C4-2B (cell line): ENCODE measurements around the gene SLC44A1.

Experiments
- H3K27ac ChIP-seq: fragments of 450-650 bp; 2 replicates; pipeline ENCODE4 v1.5.1; 2017
- ZFX ChIP-seq: fragments of 450-650 bp; IDR thresholded peaks from 2 replicates; pipeline ENCODE4 v1.6.1; 2017
- TF ChIP-seq, protein P1 (sequence below): fragments of 450-650 bp; conservative IDR thresholded peaks from 2 replicates; pipeline ENCODE4 v1.5.1; 2017; ENCODE audit warnings: mild to moderate bottlenecking

SLC44A1 gene

DNA sequence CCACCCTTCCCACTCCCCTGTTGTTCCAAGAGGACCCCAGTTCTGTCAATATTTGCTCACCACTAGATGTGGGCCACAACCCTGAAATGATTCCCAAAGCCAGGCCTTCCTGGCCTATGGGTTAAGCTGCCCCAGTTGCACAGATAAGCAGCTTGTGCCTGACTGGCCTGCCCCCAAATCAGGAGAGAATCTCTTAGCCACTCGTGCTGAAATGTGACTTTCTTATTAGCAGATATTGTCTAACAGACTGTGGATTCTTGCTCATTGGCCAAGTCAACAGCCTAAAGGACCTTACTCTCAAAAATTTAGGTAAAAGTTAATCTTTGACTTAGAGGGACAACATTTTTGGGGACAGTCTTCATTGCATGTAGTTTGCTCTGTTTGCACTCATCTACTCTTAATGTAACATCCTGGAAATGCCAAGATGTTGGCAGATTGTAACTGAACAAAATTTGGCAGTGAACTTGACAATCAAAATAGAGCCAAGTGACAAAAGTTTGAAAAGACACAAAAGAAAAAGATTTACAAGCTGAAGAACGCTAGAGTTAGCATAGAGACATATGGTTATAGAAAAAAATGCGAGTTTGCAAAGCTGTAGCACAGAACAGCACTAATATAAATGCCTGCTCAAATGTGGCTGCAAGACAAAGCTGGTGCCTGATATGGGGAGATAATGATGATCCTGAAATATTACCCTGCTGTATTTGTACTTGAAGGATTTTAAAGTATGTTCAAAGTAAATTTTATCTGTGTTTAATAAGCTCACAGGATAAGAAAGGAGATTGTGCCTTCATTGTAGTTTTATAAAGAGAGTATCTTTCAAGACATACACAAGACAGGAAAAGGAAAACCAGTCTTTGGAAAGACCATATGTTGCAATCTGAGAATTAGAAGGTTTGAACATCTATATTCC lies 174.4 kb downstream of the SLC44A1 start:
- no peak overlapping the region for H3K27ac ChIP-seq
- TF ChIP-seq, protein P1, sequence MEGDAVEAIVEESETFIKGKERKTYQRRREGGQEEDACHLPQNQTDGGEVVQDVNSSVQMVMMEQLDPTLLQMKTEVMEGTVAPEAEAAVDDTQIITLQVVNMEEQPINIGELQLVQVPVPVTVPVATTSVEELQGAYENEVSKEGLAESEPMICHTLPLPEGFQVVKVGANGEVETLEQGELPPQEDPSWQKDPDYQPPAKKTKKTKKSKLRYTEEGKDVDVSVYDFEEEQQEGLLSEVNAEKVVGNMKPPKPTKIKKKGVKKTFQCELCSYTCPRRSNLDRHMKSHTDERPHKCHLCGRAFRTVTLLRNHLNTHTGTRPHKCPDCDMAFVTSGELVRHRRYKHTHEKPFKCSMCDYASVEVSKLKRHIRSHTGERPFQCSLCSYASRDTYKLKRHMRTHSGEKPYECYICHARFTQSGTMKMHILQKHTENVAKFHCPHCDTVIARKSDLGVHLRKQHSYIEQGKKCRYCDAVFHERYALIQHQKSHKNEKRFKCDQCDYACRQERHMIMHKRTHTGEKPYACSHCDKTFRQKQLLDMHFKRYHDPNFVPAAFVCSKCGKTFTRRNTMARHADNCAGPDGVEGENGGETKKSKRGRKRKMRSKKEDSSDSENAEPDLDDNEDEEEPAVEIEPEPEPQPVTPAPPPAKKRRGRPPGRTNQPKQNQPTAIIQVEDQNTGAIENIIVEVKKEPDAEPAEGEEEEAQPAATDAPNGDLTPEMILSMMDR = no peak
- no peak for TF ChIP-seq ZFX

DNA sequence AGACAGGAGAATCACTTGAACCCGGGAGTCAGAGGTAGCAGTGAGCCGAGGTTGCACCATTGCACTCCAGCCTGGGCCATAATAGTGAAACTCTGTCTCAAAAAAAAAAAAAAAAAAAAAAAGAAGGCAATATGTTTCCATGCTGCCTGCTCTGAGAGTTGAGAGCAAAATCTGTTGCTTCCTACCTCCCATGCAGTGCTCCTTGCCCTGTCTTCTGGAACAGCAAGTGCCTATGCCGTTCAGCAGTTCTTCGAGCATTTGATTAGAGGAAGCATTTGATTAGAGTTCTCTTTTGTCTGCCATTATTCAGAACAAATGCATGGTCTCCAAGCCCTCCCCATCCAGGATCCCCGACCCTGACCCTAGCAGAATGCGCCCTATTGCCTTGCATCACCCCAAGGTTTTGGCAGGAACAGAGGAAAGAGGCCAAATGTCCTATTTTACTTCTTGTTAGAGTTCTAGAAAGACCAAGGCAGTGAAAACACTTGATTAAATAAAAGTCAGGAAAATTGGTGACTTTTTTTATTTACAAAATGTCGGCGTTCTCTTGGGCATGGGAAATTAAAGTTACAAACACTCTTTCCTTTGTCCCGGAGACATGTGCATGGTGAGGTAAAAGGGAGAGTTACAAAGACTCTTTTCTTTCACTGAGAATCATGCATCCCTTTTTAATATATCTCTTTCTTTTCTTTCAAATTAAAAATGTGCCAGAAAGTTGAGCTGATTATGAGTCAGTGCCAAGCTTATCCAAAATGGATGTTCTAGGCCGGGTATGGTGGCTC lies 175.6 kb downstream of the SLC44A1 start:
- H3K27ac ChIP-seq = no peak overlapping the region
- no peak for TF ChIP-seq ZFX
- TF ChIP-seq, protein P1 = no peak

DNA sequence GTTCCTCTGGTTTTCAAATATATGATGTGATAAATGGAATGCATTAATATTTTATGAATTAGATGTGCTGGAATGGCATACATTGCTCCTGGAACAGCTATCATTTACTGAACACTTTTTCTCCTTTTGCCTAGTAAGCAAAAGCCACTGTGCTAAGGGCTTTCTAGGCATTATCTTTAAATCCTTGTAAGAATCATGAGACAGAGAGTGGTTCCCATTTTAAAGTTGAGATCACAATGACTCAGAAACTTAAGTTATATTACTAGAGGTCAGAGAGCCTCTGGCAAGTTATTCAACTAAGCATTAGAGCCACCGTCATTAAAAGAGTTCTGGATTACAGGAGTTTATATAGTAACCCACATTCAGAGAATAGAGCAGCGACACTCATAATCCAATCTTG lies 176.7 kb downstream of the SLC44A1 start:
- H3K27ac ChIP-seq = no peak overlapping the region
- no peak for TF ChIP-seq ZFX
- TF ChIP-seq, protein P1 = no peak

DNA sequence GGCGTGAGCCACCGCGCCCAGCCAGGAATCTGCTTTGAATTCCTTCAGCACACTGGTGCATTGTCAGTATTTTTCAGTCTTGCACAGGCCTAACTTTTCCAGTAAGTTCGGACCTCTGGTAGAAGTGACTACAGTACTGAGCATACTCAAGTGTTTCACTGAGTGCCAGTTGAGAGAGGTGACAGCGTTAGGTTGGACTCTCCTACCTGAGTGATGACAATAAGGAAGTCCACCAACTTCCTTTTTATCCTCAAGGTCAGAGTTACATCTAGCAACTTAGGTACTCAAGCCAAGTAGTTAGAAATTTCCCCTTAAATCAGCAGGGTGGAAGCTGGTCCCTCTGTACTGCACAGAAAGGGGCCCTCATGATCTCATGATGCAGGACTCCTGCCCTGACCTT lies 177.4 kb downstream of the SLC44A1 start:
- H3K27ac ChIP-seq = no peak overlapping the region
- TF ChIP-seq, protein P1 = no peak
- no peak for TF ChIP-seq ZFX

DNA sequence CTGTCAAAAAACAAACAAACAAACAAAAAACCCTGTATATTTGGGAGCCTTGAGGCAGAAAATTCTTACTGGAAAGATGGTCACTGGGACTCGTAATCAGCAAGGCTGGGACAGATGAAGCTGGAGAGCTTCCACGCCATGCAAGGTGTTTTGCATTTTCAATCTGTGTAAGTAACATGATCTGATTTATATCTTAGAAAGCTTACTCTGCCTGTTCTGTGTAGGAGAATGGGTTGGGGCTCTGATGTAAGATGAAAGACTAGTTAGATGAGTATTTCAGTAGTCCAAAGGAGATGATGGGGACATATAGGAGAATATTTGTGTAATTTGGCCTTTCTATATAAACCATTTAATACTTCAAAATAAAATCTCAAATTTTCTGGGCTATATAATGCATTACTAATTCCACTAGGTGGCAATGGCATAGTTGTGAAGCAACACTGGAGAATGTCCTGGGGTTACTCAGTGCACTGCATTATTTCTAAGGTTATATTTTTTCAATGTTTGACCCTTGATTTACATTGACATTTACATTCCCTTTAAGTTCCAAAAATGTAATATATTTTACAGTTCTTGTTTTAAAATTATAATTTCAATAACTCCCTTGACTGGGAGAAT lies 181.5 kb downstream of the SLC44A1 start:
- TF ChIP-seq, protein P1 = peak; percentile 75
- no peak for TF ChIP-seq ZFX
- H3K27ac ChIP-seq = no peak overlapping the region

DNA sequence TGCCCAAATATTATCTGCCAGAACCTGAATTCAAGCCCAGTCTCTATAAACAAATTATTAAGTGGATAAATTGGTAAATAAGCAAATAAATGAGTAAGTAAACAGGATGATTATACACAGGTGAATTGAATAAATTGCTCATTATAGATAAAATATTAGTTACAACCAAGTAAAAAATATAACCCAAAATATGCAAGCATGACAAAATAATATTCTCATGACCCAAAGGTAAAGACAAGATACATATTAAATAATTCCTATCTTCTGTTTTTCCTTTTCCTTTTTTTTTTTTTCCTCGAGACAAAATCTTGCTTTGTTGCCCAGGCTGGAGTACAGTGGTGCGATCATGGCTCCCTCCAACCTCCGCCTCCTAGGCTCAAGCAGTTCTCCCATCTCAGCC lies 182.2 kb downstream of the SLC44A1 start:
- TF ChIP-seq ZFX = no peak
- TF ChIP-seq, protein P1 = no peak
- no peak overlapping the region for H3K27ac ChIP-seq
